GM18868 (cell line): Measurements from ENCODE around the gene SMARCAD1.
A peak's percentile ranks its signal among the peaks of the same experiment; 100 is the strongest.

Experiments
- ATAC-seq: cut with Tn5 transposase; IDR thresholded peaks from one replicate; pipeline ENCODE4 v1.9.1; 2021; ENCODE audit warnings: mild to moderate bottlenecking, moderate library complexity; ENCODE audit not compliant: unreplicated experiment

The SMARCAD1 gene

GRCh38 chr4:94207469-94208224 lies at the start of gene SMARCAD1:
Gene SMARCAD1, plus strand, starts transcription at chr4:94207865. Its CDS starts 530 bp downstream, at chr4:94208395.
- ATAC-seq = peak; percentile 92

GRCh38 chr4:94158883-94159282 lies 48.8 kb upstream of the SMARCAD1 start:
- no peak for ATAC-seq

- no peak for ATAC-seq
Observed at GRCh38 chr4:94159790-94160189, 47.9 kb upstream of the SMARCAD1 start.

GRCh38 chr4:94160774-94161173 lies 46.9 kb upstream of the SMARCAD1 start:
- peak; percentile 76 for ATAC-seq

- no peak for ATAC-seq
Observed at GRCh38 chr4:94165256-94165655, 42.4 kb upstream of the SMARCAD1 start.

- no peak for ATAC-seq
Observed at GRCh38 chr4:94168321-94168720, 39.3 kb upstream of the SMARCAD1 start.

- ATAC-seq = no peak
Observed at GRCh38 chr4:94169803-94170372, 37.8 kb upstream of the SMARCAD1 start.

- ATAC-seq = no peak
Observed at GRCh38 chr4:94171616-94172015, 36.0 kb upstream of the SMARCAD1 start.

- no peak for ATAC-seq
Observed at GRCh38 chr4:94175553-94176261, 32.0 kb upstream of the SMARCAD1 start.

GRCh38 chr4:94177822-94178221 lies 29.8 kb upstream of the SMARCAD1 start:
- no peak for ATAC-seq

GRCh38 chr4:94181815-94182214 lies 25.9 kb upstream of the SMARCAD1 start:
- ATAC-seq = no peak

- no peak for ATAC-seq
Observed at GRCh38 chr4:94202769-94203168, 4.9 kb upstream of the SMARCAD1 start.

GRCh38 chr4:94208266-94208665 lies 601 bp downstream of the SMARCAD1 start:
- ATAC-seq = no peak

- no peak for ATAC-seq
Observed at GRCh38 chr4:94208918-94209317, 1.3 kb downstream of the SMARCAD1 start.

GRCh38 chr4:94211861-94212260 lies 4.2 kb downstream of the SMARCAD1 start:
- no peak for ATAC-seq

- ATAC-seq = no peak
Observed at GRCh38 chr4:94214703-94215319, 7.1 kb downstream of the SMARCAD1 start.

- ATAC-seq = no peak
Observed at GRCh38 chr4:94216394-94216793, 8.7 kb downstream of the SMARCAD1 start.

- no peak for ATAC-seq
Observed at GRCh38 chr4:94219402-94219801, 11.7 kb downstream of the SMARCAD1 start.

GRCh38 chr4:94221916-94222315 lies 14.3 kb downstream of the SMARCAD1 start:
- ATAC-seq = no peak

GRCh38 chr4:94225449-94225848 lies 17.8 kb downstream of the SMARCAD1 start:
- no peak for ATAC-seq

GRCh38 chr4:94226763-94227162 lies 19.1 kb downstream of the SMARCAD1 start:
- ATAC-seq = no peak
